Small intestine (tissue), 7 donors: Measurements from ENCODE around the gene NEIL1. TPM values are rescaled to one million over a fixed set of nuclear protein-coding genes. Genes with fewer than 3 reads are reported as not detected.
"Not testable (repeated sequence)": the region's sequence is repeated elsewhere in the genome, so short reads cannot be mapped to it uniquely, and the experiment has no call there.

Experiments used
- DNase-seq, 2 donors: peaks; one replicate each; pipeline versions ENCODE4 v3.0.0 to v3.0.0-alpha.2; 2013
- FAIRE-seq: peaks from 2 replicates; lab custom pipeline; 2012; peaks lifted over from hg19 to GRCh38; lab: Jason Lieb, UNC
- H3K27ac ChIP-seq, 3 donors: one replicate each; pipeline ENCODE4 v1.5.1; 2013; ENCODE audit warnings: low read length in 2 of 3, mild to moderate bottlenecking in 2 of 3, control low read depth in 1 of 3, inconsistent platforms in 1 of 3, low read depth in 1 of 3, moderate library complexity in 1 of 3
- H3K27me3 ChIP-seq, 3 donors: one replicate each; pipeline ENCODE4 v1.6.1; 2013; ENCODE audit warnings: low read length in 3 of 3, inconsistent platforms in 1 of 3; ENCODE audit not compliant: control insufficient read depth in 3 of 3, insufficient read depth in 3 of 3
- H3K36me3 ChIP-seq, 3 donors: one replicate each; pipeline ENCODE4 v1.6.1; 2013; ENCODE audit warnings: low read length in 3 of 3, inconsistent platforms in 1 of 3, low read depth in 1 of 3, mild to moderate bottlenecking in 1 of 3, moderate library complexity in 1 of 3; ENCODE audit not compliant: control insufficient read depth in 3 of 3, insufficient read depth in 2 of 3
- H3K4me1 ChIP-seq, 3 donors: one replicate each; pipeline ENCODE4 v1.6.1; 2013; ENCODE audit warnings: low read length in 2 of 3, inconsistent platforms in 1 of 3, low read depth in 1 of 3, mild to moderate bottlenecking in 1 of 3, moderate library complexity in 1 of 3; ENCODE audit not compliant: control insufficient read depth in 3 of 3, insufficient read depth in 2 of 3
- H3K4me3 ChIP-seq, 3 donors: one replicate each; pipeline ENCODE4 v1.5.1; 2013; ENCODE audit warnings: low read length in 3 of 3, control low read depth in 1 of 3, inconsistent platforms in 1 of 3, low read depth in 1 of 3, mild to moderate bottlenecking in 1 of 3, moderate library complexity in 1 of 3
- H3K9me3 ChIP-seq, 2 donors: one replicate each; pipeline ENCODE4 v1.6.1; 2013; ENCODE audit warnings: low read depth in 1 of 2, low read length in 1 of 2; ENCODE audit not compliant: control insufficient read depth in 2 of 2, insufficient read depth in 1 of 2
- WGBS, 3 donors: extraction: QIAGEN DNeasy Blood & Tissue Kit; methylation state at CpG; one replicate each; pipeline ENCODE4 v1.1.7; 2013; 5-methylcytosine and 5-hydroxymethylcytosine counted together
- polyA plus RNA-seq, 4 donors: library from polyadenylated mRNA; stranded (reverse) in 3 of 4; unstranded in 1 of 4; fragments of 200-250 nt in 3 of 4; fragments of 120-200 nt in 1 of 4; gene quantifications; one replicate each; pipeline versions ENCODE4 v1.2.1 to v1.2.3, GENCODE V29; 2013
- donor health status: healthy with polysubstance abuse.
- donor health status: control.
- donor health status: control.
- donor health status: Bipolar disorder and iron deficiency.
- donor health status: healthy.

NEIL1 gene
- polyA plus RNA-seq, 4 donors = 18.8 to 63.1 (median 41.7) TPM

DNA sequence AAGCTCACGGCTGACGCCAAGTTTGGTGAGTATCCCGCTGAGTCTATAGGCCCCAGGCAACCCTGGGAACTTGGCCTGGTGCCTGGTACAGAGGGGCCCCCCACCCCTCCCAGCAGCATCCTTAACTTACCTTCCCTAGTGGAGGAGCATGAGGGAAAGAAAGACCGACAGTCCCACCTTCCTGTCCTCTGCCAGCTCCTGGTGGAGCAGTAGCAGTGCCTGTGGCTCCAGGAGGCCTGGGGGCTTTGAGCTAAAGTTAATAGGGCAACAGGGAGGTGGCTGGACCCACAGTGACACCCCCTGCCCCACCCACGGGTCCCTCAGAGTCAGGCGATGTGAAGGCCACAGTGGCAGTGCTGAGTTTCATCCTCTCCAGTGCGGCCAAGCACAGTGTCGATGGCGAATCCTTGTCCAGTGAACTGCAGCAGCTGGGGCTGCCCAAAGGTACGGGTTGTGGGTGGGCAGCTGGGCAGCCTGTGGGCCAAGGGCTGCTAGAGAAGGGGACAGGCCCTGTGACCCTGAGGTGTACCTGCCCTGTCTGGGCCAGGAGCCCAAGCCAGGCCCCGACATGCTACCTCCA, 8.1 kb upstream of the NEIL1 start:
- H3K4me3 ChIP-seq = no peak overlapping the region
- no peak for FAIRE-seq
- no peaks in the 10 kb centered on the region for H3K27me3 ChIP-seq
- H3K27ac ChIP-seq = no peak overlapping the region
- H3K36me3 ChIP-seq = peaks cover 0 to 31% (median 0%) of the 10 kb centered on the region in 3 donors
- 88 to 93% (median 92%) methylated on average over 11 of the region's 11 CpGs for WGBS, 3 donors
- H3K9me3 ChIP-seq = no peaks in the 10 kb centered on the region
- no peak for DNase-seq
- H3K4me1 ChIP-seq = no peaks in the 10 kb centered on the region

GRCh38 chr15:75339531-75340240, 7.2 kb upstream of the NEIL1 start:
- 75 to 85% (median 79%) methylated on average over 13 of the region's 13 CpGs for WGBS, 3 donors
- no peak for FAIRE-seq
- Histone ChIP-seq H3K4me3 (no peak overlapping the region), H3K27ac (no peak overlapping the region), H3K36me3 (peaks cover 0 to 31% (median 0%) of the 10 kb centered on the region in 3 donors), H3K4me1 (no peaks in the 10 kb centered on the region), H3K9me3 (no peaks in the 10 kb centered on the region), H3K27me3 (no peaks in the 10 kb centered on the region)
- DNase-seq = no peak

DNA sequence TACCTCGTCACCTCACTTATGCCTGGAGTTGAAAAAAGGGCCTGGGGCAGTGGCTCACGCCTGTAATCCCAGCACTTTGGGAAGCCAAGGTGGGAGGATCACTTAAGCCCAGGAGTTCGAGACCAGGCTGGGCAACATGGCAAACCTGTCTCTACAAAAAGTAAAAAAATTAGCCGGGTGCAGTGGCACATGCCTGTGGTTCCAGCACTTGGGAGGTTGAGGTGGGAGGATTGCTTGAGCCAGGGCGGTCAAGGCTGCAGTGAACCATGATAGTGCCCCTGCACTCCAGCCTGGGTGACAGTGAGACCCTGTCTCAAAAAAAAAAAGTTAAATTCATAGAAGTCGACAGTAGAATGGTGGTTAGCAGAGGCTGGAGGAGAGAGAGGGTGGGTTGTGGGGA, 4.6 kb upstream of the NEIL1 start:
- H3K27ac ChIP-seq = no peak overlapping the region
- no peaks in the 10 kb centered on the region for H3K27me3 ChIP-seq
- WGBS, 3 donors = 83 to 88% (median 86%) methylated on average over 6 of the region's 6 CpGs
- H3K9me3 ChIP-seq = no peaks in the 10 kb centered on the region
- no peak for DNase-seq
- H3K4me3 ChIP-seq = no peak overlapping the region
- H3K36me3 ChIP-seq = peaks cover 0 to 31% (median 0%) of the 10 kb centered on the region in 3 donors
- no peaks in the 10 kb centered on the region for H3K4me1 ChIP-seq
- FAIRE-seq = no peak

- FAIRE-seq, H3K4me3 ChIP-seq, H3K27ac ChIP-seq, DNase-seq, H3K4me1 ChIP-seq, H3K27me3 ChIP-seq, H3K9me3 ChIP-seq: not testable (repeated sequence)
- 57 to 63% (median 58%) methylated on average over 8 of the region's 8 CpGs for WGBS, 3 donors
- H3K36me3 ChIP-seq = peaks cover 0 to 24% (median 0%) of the 10 kb centered on the region in 3 donors
Observed at GRCh38 chr15:75343953-75344352, 2.9 kb upstream of the NEIL1 start.

- no peak for FAIRE-seq
- Histone ChIP-seq H3K9me3 (no peaks in the 10 kb centered on the region), H3K27ac (peak overlapping the region in 2 of 3 donors; percentile 18 to 70), H3K36me3 (peaks cover 0 to 24% (median 0%) of the 10 kb centered on the region in 3 donors), H3K4me1 (peaks cover 0 to 8% (median 5%) of the 10 kb centered on the region in 3 donors), H3K4me3 (peak overlapping the region; percentile 75 to 81 (median 80)), H3K27me3 (peaks cover 0 to 2% (median 0%) of the 10 kb centered on the region in 3 donors)
- 0 to 1% (median 1%) methylated on average over 63 to 65 of the region's 65 CpGs for WGBS, 3 donors
- peak; percentile 64 to 85 for DNase-seq
Observed at GRCh38 chr15:75347222-75348033, 589 bp downstream of the NEIL1 start.

- H3K9me3 ChIP-seq = no peaks in the 10 kb centered on the region
- peak in 1 of 2 donors; percentile 6 for DNase-seq
- no peak for FAIRE-seq
- 1 to 3% (median 1%) methylated on average over 33 to 45 of the region's 45 CpGs for WGBS, 3 donors
- peaks cover 0 to 29% (median 0%) of the 10 kb centered on the region in 3 donors for H3K36me3 ChIP-seq
- H3K4me3 ChIP-seq = peak overlapping the region; percentile 75 to 81 (median 80)
- peaks cover 0 to 2% (median 0%) of the 10 kb centered on the region in 3 donors for H3K27me3 ChIP-seq
- H3K4me1 ChIP-seq = peaks cover 0 to 8% (median 5%) of the 10 kb centered on the region in 3 donors
- peak overlapping the region in 2 of 3 donors; percentile 17 to 18 for H3K27ac ChIP-seq
Observed at GRCh38 chr15:75348034-75348561, 1.3 kb downstream of the NEIL1 start.

GRCh38 chr15:75348562-75349350, 1.9 kb downstream of the NEIL1 start:
- H3K4me3 ChIP-seq = peak overlapping the region; percentile 75 to 81 (median 80)
- FAIRE-seq = no peak
- WGBS, 3 donors = 11 to 36% (median 34%) methylated on average over 45 to 46 of the region's 46 CpGs

More at GRCh38 chr15:75348562-75349350, 1.9 kb downstream of the NEIL1 start:
- Histone ChIP-seq H3K27me3 (peaks cover 0 to 2% (median 0%) of the 10 kb centered on the region in 3 donors), H3K27ac (no peak overlapping the region), H3K9me3 (no peaks in the 10 kb centered on the region), H3K4me1 (peaks cover 0 to 8% (median 5%) of the 10 kb centered on the region in 3 donors), H3K36me3 (peaks cover 0 to 35% (median 0%) of the 10 kb centered on the region in 3 donors)
- peak; percentile 37 to 55 for DNase-seq
